CD4-positive, CD25-positive, alpha-beta regulatory T cell (primary cell): ENCODE data around the gene ZC3H4. TPM values are rescaled to one million over a fixed set of nuclear protein-coding genes. Genes with fewer than 3 reads are reported as not detected.
"Not testable (repeated sequence)": the region's sequence is repeated elsewhere in the genome, so short reads cannot be mapped to it uniquely, and the experiment has no call there.

Experiments
- ATAC-seq, 2 donors: fragments of 150-1000 bp; cut with Tn5 transposase; one replicate each; pipeline ENCODE4 v1.10.0; 2021; ENCODE audit warnings: low read depth in 2 of 2, moderate number of reproducible peaks in 2 of 2, moderate library complexity in 1 of 2
- DNase-seq, 3 donors: peaks; one replicate each; pipeline versions ENCODE4 v3.0.0 to v3.0.0-alpha.2; 2012 to 2022; ENCODE audit warnings: mixed read lengths in 1 of 3
- H3K27ac ChIP-seq: one replicate; pipeline ENCODE4 v1.7.0; 2013; ENCODE audit warnings: mild to moderate bottlenecking, low read length; ENCODE audit not compliant: insufficient read depth, poor library complexity, severe bottlenecking
- H3K27me3 ChIP-seq: one replicate; pipeline ENCODE4 v1.7.0; 2013; ENCODE audit warnings: low read length; ENCODE audit not compliant: control insufficient read depth, insufficient read depth
- H3K36me3 ChIP-seq: one replicate; pipeline ENCODE4 v1.7.0; 2013; ENCODE audit warnings: mild to moderate bottlenecking, low read length, moderate library complexity; ENCODE audit not compliant: control insufficient read depth, insufficient read depth
- H3K4me1 ChIP-seq: 2 replicates; pipeline ENCODE4 v1.7.0; 2013; ENCODE audit warnings: mild to moderate bottlenecking, low read length; ENCODE audit not compliant: insufficient read depth, control insufficient read depth, poor library complexity, severe bottlenecking
- H3K4me3 ChIP-seq: one replicate; pipeline ENCODE4 v1.7.0; 2013; ENCODE audit warnings: low read depth, mild to moderate bottlenecking, low read length, moderate library complexity
- H3K9me3 ChIP-seq, 2 experiments: 1 replicate in 1 of 2; 2 replicates in 1 of 2; pipeline ENCODE4 v1.7.0; 2013; ENCODE audit warnings: low read length in 2 of 2, mild to moderate bottlenecking in 1 of 2, moderate library complexity in 1 of 2; ENCODE audit not compliant: control insufficient read depth in 2 of 2
- H3K27ac Mint-ChIP-seq, 3 donors: one replicate each; pipeline ENCODE4 v1.8.0; 2020 to 2022; ENCODE audit warnings: mild to moderate bottlenecking in 3 of 3, mixed read lengths in 3 of 3, moderate library complexity in 2 of 3
- H3K27me3 Mint-ChIP-seq: one replicate; pipeline ENCODE4 v1.8.0; 2022; ENCODE audit warnings: mild to moderate bottlenecking, mixed read lengths
- H3K36me3 Mint-ChIP-seq: one replicate; pipeline ENCODE4 v1.8.0; 2020; ENCODE audit warnings: mixed read lengths
- H3K4me1 Mint-ChIP-seq, 4 donors: one replicate each; pipeline ENCODE4 v1.8.0; 2020 to 2022; ENCODE audit warnings: mixed read lengths in 4 of 4, mild to moderate bottlenecking in 1 of 4
- H3K4me3 Mint-ChIP-seq, 4 donors: one replicate each; pipeline ENCODE4 v1.8.0; 2020 to 2022; ENCODE audit warnings: mild to moderate bottlenecking in 4 of 4, mixed read lengths in 4 of 4, moderate library complexity in 3 of 4
- H3K9me3 Mint-ChIP-seq, 7 donors: one replicate each; pipeline ENCODE4 v1.8.0; 2020 to 2022; ENCODE audit warnings: mixed read lengths in 7 of 7, mild to moderate bottlenecking in 3 of 7, moderate library complexity in 2 of 7
- polyA plus RNA-seq, 4 donors: library from polyadenylated mRNA; unstranded; fragments of 300-500 nt; fragmentation: Illumina TruSeq; gene quantifications; one replicate each; pipeline ENCODE4 v1.2.3, GENCODE V29; 2021
- total RNA-seq: library from RNA; stranded (reverse); gene quantifications from one replicate; pipeline ENCODE4 v1.2.3, GENCODE V29; 2022

Gene ZC3H4
- total and polyA plus RNA-seq, 5 donors from 2014 or later: 0.58 to 84.7 (median 0.78) TPM

- Mint-ChIP-seq H3K4me3 (no peak overlapping the region), H3K27ac (no peak overlapping the region), H3K36me3 (peaks cover 29% of the 10 kb centered on the region), H3K9me3 (peaks cover 0 to 1% (median 0%) of the 10 kb centered on the region in 7 donors), H3K27me3 (no peaks in the 10 kb centered on the region), H3K4me1 (peaks cover 29 to 55% (median 39%) of the 10 kb centered on the region in 4 donors)
- DNase-seq (no peak), ATAC-seq (no peak)
- Histone ChIP-seq H3K4me3 (no peak overlapping the region), H3K9me3 (no peaks in the 10 kb centered on the region), H3K27me3 (no peaks in the 10 kb centered on the region), H3K4me1 (peaks cover 22% of the 10 kb centered on the region), H3K36me3 (peaks cover 28% of the 10 kb centered on the region), H3K27ac (no peak overlapping the region)
Measured at GRCh38 chr19:47144630-47145029, 31.1 kb upstream of the ZC3H4 start.

- Histone ChIP-seq H3K9me3 (no peaks in the 10 kb centered on the region), H3K27ac (no peak overlapping the region), H3K4me3 (no peak overlapping the region), H3K36me3 (peaks cover 27% of the 10 kb centered on the region), H3K27me3 (no peaks in the 10 kb centered on the region), H3K4me1 (peaks cover 22% of the 10 kb centered on the region)
- Mint-ChIP-seq H3K9me3 (peaks cover 0 to 1% (median 0%) of the 10 kb centered on the region in 7 donors), H3K4me1 (peaks cover 29 to 58% (median 40%) of the 10 kb centered on the region in 4 donors), H3K27ac (peak overlapping the region; percentile 32 to 87 (median 60)), H3K4me3 (no peak overlapping the region), H3K36me3 (peaks cover 29% of the 10 kb centered on the region), H3K27me3 (no peaks in the 10 kb centered on the region)
- DNase-seq (no peak), ATAC-seq (no peak)
Measured at GRCh38 chr19:47143322-47144073, 29.9 kb upstream of the ZC3H4 start.

- Mint-ChIP-seq H3K36me3 (peaks cover 26% of the 10 kb centered on the region), H3K4me1 (peaks cover 31 to 54% (median 40%) of the 10 kb centered on the region in 4 donors), H3K4me3 (no peak overlapping the region), H3K9me3 (peaks cover 0 to 1% (median 0%) of the 10 kb centered on the region in 7 donors), H3K27ac (peak overlapping the region in 2 of 3 donors; percentile 53 to 75), H3K27me3 (no peaks in the 10 kb centered on the region)
- Histone ChIP-seq H3K27ac (no peak overlapping the region), H3K4me1 (peaks cover 22% of the 10 kb centered on the region), H3K4me3 (no peak overlapping the region), H3K27me3 (no peaks in the 10 kb centered on the region), H3K9me3 (no peaks in the 10 kb centered on the region), H3K36me3 (peaks cover 24% of the 10 kb centered on the region)
- ATAC-seq (no peak), DNase-seq (no peak)
Measured at GRCh38 chr19:47142779-47143178, 29.2 kb upstream of the ZC3H4 start.

GRCh38 chr19:47141695-47142094, 28.1 kb upstream of the ZC3H4 start:
- H3K27ac Mint-ChIP-seq: peak overlapping the region; percentile 20 to 72 (median 36)

GRCh38 chr19:47141252-47141651, 27.7 kb upstream of the ZC3H4 start:
- not testable (repeated sequence) for H3K27ac ChIP-seq, ATAC-seq, H3K9me3 Mint-ChIP-seq, H3K27me3 ChIP-seq, H3K9me3 ChIP-seq, H3K4me3 ChIP-seq, DNase-seq, H3K27me3 Mint-ChIP-seq
- H3K27ac Mint-ChIP-seq: peak overlapping the region; percentile 34 to 72 (median 36)
- H3K36me3 Mint-ChIP-seq: peaks cover 21% of the 10 kb centered on the region
- Histone ChIP-seq H3K4me1 (peaks cover 12% of the 10 kb centered on the region), H3K36me3 (peaks cover 24% of the 10 kb centered on the region)
- H3K4me1 Mint-ChIP-seq: peaks cover 25 to 51% (median 38%) of the 10 kb centered on the region in 4 donors
- peak overlapping the region in 1 of 4 donors; percentile 58 for H3K4me3 Mint-ChIP-seq

More at GRCh38 chr19:47141695-47142094, 28.1 kb upstream of the ZC3H4 start:
- Mint-ChIP-seq H3K4me1 (peaks cover 28 to 52% (median 39%) of the 10 kb centered on the region in 4 donors), H3K4me3 (peak overlapping the region in 1 of 4 donors; percentile 58), H3K36me3 (peaks cover 22% of the 10 kb centered on the region), H3K9me3 (peaks cover 0 to 1% (median 0%) of the 10 kb centered on the region in 7 donors), H3K27me3 (no peaks in the 10 kb centered on the region)
- no peaks in the 10 kb centered on the region for H3K9me3 ChIP-seq
- peaks cover 17% of the 10 kb centered on the region for H3K4me1 ChIP-seq
- no peak for DNase-seq
- H3K27me3 ChIP-seq: no peaks in the 10 kb centered on the region
- ATAC-seq: no peak
- H3K27ac ChIP-seq: no peak overlapping the region
- peaks cover 24% of the 10 kb centered on the region for H3K36me3 ChIP-seq
- H3K4me3 ChIP-seq: no peak overlapping the region

GRCh38 chr19:47135156-47135555, 21.6 kb upstream of the ZC3H4 start:
- H3K4me3 Mint-ChIP-seq: peak overlapping the region in 3 of 4 donors; percentile 11 to 75 (median 38)
- H3K9me3 Mint-ChIP-seq: peaks cover 0 to 2% (median 0%) of the 10 kb centered on the region in 7 donors
- H3K36me3 Mint-ChIP-seq: peaks cover 28% of the 10 kb centered on the region
- Histone ChIP-seq H3K27me3 (no peaks in the 10 kb centered on the region), H3K4me1 (peaks cover 40% of the 10 kb centered on the region), H3K27ac (no peak overlapping the region), H3K36me3 (peaks cover 3% of the 10 kb centered on the region), H3K9me3 (no peaks in the 10 kb centered on the region), H3K4me3 (no peak overlapping the region)
- no peak overlapping the region for H3K27ac Mint-ChIP-seq
- peaks cover 27 to 76% (median 58%) of the 10 kb centered on the region in 4 donors for H3K4me1 Mint-ChIP-seq
- DNase-seq: no peak
- no peak for ATAC-seq
- peaks cover 6% of the 10 kb centered on the region for H3K27me3 Mint-ChIP-seq

- H3K27ac ChIP-seq: no peak overlapping the region
- H3K4me3 Mint-ChIP-seq: peak overlapping the region; percentile 46 to 100 (median 62)
Measured at GRCh38 chr19:47134545-47134944, 21.0 kb upstream of the ZC3H4 start.

More at GRCh38 chr19:47134545-47134944, 21.0 kb upstream of the ZC3H4 start:
- Histone ChIP-seq H3K27me3 (no peaks in the 10 kb centered on the region), H3K9me3 (no peaks in the 10 kb centered on the region), H3K4me1 (peaks cover 42% of the 10 kb centered on the region), H3K4me3 (peak overlapping the region; percentile 24), H3K36me3 (peaks cover 3% of the 10 kb centered on the region)
- Mint-ChIP-seq H3K27me3 (peaks cover 6% of the 10 kb centered on the region), H3K36me3 (peaks cover 28% of the 10 kb centered on the region), H3K9me3 (peaks cover 0 to 2% (median 0%) of the 10 kb centered on the region in 7 donors), H3K27ac (peak overlapping the region; percentile 4 to 88 (median 81)), H3K4me1 (peaks cover 28 to 76% (median 59%) of the 10 kb centered on the region in 4 donors)
- ATAC-seq (no peak), DNase-seq (no peak)
